Stimulated activated CD4-positive, alpha-beta T cell treated with anti-CD3 and anti-CD28 coated beads, Interleukin-4, amount 100 ng/mL, for 4 hours (primary cell): ENCODE data around the gene MACO1.

Experiments
- DNase-seq, 2 experiments: peaks; one replicate each; pipeline ENCODE4 v3.0.0-alpha.2; 2020

Gene MACO1

DNA sequence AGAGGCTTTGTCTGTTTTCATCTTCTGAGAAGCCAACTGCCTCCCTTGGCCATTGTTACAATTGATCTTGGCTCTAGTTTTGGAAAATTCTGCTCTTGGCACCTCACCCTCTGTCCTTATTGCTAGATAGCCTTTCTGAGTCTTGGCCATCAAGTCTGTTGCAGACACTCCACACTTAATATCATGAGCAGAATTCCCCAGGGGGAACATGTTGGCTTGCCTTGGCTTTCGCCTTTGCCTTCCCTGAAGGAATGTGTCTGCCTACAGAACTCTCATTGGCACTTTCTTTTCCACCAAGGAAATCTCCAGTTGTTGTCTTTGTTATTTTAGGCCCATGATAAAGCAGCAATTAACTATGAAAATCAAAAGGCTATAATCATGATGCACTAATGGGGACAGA is 70.0 kb downstream of the MACO1 start:
- no peak for DNase-seq

DNA sequence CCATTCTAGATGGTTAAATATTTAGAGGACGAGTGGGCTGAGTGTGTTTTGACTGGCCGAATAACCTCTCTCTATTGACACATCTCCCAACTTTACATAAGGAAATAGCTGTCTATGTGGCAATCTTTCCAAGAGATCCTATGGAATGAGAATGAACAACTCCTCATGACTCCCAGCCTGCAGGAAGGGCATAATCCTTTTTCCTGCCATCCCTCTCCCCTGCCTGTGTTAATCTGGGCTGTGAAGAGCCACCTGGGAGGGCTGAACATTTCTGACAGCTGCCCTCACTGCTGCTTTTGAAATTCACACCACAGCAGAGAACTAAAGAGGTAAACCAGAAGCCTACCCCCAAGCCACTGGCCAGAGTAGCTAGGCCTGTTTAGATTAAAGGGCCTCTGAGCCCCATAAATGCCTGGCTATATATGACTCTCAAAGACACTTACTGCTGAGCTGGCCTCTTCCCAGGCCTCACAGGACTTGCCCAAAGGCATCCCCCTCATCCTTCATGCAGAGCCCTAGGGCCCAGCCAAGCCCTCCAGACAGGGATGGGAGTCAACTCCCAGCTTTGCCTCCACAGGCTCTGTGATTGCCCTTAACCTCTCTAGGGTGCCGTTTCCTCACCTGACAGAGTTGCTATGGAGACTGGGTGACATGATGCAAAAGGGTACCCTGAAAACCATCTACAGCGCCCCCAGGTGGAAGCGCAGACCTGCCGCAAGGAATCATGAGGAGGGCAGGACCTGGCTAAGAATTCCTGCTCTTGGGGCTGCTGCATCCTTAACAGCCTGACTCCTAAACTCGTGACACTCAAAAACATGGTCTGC is 70.8 kb downstream of the MACO1 start:
- DNase-seq: no peak

DNA sequence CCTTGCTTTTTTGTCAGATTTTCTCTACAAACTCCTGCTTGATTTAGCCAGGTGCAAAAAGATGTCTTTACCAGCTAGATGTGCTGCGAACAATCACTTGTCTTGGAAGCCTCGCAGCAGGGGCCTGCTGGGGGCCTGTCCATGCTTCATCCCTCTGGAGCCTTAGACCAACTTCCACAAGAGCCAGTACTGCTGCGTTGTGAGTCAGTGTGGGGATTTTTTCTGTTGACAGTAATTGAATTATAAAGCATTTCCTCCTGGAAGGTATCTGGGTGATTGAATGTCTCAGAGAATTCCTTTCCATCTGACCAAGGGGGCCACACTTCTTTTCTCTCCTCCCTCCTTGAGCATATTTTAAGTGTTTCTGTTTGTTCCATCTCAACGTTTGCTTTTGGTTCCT is 72.3 kb downstream of the MACO1 start:
- DNase-seq: no peak

DNA sequence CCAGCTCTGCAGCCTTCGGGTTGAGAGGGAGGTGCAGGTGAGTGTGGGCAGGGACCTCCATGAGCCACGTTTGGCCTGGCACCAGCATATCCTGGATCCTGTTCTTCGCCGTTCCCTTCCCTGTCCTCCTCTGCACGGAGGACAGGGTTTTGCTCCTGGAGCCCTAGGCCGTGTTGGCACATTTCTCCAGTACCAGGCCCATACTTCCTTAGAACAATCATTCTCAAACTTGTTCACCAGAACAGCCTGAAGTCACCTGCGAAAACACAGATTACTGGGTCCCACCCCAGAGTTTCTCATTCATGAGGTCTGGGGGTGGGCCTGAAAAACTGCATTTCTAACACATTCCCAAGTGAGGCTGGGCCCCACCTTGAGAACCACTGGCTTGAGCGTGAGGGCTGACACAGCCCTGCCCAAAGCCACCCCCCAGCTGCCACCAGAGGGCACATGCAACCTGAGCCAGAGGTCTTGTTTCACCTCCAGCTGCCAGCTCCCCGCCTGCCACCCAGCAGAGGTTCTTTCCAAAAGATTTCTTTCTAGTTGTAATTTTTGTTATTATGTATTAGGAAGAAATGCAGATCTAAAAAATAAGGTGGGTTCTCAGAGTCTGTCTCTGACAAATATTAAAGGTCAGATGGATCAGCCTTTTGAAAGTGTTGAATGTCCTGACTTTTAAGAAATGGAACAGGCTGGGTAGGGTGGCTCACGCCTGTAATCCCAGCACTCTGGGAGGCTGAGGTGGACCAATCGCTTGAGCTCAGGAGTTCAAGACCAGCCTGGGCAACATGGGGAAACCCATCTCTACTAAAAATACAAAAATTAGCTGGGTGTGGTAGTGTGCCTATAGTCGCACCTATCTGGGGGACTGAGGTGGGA is 73.1 kb downstream of the MACO1 start:
- peak; percentile 64 to 65 for DNase-seq

DNA sequence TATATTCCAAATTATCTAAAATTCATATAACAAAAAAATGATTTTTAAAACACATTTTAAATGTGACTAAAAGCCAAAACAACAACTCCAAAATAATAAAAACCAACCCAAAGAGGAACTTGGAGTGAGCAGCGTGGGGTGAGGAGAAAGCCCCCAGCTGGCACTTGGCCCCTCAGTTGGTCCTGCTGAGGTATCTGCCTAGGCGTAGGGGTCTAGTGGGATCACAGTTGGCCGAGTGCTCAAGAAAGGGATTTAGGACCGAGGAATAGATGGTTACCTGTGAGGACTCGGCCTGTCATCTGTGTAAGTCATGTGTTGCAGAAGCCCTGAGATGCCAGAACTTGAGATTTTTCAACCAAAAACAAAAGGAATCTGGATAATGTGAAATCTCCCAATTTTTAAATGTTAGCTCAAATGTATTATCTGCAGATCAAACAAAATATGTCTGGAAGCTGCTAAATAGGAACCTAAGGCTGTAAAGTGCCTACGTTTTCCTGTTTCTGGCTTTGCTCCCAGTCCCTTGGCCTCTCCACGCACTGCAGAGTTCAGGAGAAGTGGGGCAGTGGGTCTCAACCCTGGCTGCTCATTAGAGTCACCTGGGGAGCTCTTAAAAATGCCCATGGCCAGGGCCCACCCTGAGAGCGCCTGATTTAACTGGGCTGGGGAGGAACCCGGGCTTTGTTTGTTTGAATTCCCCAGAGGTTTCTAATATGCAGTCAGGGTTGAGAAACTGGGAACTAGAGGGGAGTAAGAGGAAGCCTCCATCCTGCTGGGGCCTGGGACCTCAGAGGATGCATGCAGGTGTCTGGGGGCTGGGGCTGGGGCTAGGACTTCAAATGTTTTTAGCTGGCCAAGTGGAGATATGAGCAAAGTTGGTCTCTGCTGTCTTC is 74.3 kb downstream of the MACO1 start:
- no peak for DNase-seq

DNA sequence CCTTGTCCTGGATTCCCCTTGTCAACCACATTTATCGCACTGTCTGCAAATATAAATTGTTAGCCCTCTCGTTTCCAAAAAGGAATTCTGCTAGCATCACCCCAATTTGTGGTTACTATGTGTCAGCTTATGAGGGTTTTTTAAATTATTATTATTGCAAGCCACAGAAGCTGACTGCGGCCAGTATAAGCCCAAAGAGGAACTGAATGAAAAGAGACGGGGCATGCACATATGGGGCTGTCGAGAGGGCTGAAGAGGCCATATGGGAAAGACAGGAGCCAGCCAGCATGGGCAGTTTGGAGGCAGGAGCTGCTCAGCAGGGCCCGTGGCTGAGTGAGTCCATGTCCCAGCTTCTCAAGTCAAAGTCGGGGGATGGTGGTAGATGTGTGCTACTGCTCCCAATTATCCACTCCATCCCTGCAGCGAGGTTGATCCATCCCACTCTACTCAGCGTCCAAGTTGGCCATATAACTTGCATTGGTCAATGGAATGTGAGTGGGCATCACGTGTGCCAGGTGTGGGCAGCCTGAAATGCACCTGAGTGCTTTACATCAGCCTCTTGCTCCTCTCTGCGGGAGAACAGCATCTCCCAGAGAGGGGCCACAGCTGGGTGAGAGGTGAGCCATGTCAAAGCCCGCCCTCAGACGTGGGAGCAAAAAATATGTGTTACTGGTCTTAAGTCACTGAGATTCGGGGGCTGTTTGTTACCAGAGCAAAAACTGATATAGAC is 75.1 kb downstream of the MACO1 start:
- no peak for DNase-seq

DNA sequence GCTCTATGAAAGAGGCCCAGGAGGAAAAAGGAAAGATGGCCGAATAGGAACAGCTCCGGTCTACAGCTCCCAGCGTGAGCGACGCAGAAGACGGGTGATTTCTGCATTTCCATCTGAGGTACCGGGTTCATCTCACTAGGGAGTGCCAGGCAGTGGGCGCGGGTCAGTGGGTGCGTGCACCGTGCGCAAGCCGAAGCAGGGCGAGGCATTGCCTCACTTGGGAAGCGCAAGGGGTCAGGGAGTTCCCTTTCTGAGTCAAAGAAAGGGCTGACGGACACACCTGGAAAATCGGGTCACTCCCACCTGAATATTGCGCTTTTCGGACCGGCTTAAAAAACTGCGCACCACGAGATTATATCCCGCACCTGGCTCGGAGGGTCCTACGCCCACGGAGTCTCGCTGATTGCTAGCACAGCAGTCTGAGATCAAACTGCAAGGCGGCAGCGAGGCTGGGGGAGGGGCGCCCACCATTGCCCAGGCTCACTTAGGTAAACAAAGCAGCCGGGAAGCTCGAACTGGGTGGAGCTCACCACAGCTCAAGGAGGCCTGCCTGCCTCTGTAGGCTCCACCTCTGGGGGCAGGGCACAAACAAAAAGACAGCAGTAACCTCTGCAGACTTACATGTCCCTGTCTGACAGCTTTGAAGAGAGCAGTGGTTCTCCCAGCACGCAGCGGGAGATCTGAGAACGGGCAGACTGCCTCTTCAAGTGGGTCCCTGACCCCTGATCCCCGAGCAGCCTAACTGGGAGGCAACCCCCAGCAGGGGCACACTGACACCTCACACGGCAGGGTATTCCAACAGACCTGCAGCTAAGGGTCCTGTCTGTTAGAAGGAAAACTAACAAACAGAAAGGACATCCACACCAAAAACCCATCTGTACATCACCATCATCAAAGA is 76.1 kb downstream of the MACO1 start:
- DNase-seq: peak in 1 of 2 experiments; percentile 6

DNA sequence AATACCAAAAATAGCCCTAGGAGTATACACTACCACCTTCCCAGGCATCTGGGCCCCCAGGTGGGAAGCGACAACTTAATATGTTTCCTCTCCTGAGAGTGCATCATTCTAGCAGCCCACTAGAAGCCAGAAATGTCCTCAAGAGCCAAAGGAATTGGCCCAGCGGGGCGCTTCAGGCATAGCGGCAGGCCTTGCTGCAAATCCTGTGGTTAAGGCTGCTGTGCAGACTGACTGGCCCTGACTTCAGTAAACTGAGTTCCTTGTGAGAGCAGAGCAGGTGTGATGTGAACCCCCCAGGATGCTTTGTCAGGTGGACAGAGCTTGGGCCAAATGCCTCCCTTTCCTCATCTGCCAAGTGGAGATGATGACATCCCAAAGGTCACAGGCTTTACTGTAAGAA is 83.0 kb downstream of the MACO1 start:
- DNase-seq: no peak

DNA sequence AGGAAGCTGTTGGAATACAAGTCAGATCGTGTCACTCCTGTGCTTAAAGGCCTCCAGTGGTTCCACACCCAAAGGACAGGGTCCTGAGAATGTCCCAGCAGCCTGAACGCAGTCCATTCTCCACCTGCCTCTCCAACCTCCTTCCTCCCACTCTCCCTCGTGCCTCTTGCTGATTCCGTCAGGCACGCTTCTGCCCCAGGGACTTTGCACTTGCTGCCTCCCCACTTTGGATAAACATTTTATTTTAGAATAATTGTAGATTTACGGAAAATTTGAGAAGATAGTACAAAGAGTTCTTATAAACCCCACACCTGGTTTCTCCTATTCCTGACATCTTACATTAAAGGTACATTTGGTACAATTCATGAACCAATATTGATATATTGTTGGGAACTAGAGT is 84.3 kb downstream of the MACO1 start:
- DNase-seq: no peak

DNA sequence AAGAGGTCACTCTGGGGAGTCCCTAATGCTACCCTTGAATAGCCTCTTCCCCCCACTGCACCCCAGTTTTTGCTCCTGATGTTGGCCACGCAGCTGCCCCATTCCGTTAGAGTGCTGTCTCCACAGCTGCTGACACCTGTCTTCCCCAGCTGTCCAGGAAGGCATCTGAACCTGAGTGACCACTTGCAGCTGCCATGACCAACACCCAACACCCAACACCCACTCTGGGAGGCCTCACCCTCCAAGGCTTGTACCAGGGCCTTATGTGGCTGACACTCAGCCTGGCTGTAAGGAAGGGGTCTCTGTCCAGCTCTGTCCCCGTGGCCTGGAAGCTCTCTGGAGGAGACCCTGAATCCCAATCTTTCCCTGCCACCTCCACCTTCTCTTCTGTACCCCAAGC is 86.0 kb downstream of the MACO1 start:
- no peak for DNase-seq

DNA sequence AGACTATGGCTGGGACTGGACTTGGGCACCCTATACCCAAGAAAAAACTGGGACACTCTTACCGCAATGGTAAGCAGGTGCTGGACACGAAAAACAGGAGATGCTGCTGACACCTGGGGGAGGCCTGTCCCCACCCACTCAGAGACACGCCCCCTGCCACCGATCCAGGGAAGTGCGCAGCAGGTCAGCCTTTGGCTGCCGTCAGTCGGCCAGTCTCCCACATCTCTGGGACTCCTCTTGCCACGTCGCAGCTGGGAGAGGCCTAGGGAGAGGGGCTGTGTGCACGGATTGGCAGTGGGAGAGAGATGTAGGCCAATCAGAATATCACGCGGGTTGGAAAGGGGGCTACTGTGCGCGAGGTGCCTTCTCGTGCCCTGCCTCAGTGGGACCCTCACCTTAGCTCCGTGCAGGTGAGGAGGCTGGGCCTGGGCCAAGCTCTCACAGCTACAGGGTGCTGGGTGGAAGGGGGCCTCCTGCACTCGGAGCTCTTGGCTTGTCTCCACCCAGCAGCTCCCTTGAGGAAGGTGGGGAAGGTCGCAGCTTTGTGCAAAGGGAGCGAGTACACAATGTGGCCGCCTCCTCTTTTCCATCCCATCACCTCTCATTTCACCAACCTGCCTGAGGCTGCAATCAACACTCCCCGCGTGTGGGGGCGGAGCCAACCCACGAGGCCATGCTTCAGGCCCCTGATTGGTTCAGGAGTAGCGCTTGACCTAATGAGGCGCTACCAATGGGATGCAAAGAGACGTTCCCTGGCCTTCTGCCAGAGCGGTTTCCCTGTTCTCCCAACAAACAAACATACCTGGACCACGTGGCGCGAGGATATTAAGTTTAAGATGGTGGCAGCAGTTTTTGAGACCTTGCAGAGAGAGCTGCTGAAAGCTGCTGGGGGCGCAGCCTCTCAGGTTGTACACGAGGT is 87.0 kb downstream of the MACO1 start:
- no peak for DNase-seq

DNA sequence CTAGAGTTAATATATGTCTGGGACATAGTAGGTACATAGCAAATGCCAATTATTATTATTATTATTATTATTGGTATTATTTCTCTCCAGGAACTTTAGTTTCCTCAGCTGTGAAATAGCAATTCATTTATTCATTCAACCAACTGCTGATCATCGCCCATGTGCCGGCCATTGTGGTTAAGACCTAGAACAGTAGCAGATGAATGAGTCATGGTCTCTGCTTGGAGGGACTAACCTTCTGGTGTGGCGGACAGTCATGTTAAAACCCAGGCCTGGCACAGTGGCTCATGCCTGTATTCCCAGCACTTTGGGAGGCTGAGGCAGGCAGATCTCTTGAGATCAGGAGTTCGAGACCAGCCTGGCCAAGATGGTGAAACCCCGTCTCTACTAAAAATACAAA is 88.9 kb downstream of the MACO1 start:
- DNase-seq: no peak

DNA sequence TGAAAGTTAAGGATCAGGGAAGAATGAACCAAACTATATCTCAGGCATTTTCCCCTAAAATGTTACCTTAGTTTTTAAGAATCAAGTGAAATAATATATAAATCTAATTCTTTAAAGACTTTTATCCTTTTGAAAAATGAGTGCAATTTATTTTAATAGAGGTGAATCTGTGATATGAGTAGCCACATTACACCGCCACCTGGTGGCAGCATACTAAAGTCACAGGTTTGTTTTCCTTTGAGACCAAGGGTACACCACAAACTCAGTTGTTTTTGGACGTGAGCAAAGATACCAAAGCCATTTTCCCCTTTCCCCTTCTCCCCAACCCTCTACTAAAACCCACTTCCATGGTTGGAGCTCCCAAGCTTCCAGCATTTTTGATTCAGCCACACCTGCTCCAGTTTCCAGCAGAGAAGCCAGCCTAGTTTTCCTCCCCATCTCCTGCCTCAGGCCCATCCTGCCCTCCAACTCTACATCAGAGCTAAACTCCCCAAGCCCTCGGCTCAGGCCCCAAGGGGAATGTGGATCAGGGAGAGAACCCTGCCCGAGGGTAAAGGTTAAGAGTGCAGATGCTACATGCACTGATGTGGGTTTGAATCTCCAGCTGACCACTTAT is 89.9 kb downstream of the MACO1 start:
- peak; percentile 58 to 70 for DNase-seq

DNA sequence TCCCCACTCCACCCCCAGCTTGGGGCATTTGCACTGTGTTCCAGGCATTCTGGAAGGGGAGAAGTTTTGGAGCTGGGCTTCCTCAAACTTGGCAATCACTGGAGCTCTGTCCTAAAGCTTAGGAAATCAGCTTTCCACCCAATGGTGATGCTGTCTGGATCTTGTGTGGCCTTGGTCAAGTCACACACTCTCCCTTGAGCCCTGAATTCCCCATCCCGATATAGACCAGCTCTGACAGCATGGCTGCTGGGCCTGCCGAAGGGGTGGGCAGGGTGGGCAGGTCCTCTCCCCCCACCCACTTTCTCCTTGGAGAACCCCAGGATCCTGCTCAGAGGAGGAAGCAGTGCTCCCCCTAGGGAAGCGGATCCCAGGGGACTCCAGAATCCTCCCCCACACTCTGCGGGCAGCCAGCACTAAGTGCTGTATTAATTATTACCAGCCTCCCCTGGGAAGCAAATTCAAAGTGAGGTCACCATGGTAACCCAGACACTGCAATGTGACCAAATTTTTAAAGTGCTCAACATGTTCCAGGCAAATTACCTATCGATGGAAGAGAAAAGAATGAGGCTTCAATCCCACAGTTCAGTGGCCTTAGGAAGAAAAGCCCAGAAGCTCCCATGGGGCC is 91.4 kb downstream of the MACO1 start:
- DNase-seq: no peak

DNA sequence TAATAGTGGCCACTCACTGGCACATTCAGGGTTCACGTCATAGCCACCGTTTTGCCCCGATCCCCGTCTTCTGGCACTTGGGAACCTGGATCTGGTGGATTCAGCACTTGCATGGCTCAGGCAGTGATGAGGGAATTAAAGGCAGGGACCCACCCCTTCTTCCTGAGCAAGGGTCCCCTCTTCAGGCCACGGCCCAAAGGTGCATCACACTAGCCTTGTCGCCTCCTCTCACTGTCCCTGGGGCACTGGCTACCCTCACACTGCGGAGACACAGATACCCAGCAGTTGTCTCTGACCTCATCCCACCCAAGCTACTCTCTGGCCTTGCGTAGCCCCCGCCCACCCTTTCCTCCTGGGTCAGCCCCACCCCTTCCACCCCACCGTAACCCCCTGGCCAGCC is 92.8 kb downstream of the MACO1 start:
- DNase-seq: no peak

DNA sequence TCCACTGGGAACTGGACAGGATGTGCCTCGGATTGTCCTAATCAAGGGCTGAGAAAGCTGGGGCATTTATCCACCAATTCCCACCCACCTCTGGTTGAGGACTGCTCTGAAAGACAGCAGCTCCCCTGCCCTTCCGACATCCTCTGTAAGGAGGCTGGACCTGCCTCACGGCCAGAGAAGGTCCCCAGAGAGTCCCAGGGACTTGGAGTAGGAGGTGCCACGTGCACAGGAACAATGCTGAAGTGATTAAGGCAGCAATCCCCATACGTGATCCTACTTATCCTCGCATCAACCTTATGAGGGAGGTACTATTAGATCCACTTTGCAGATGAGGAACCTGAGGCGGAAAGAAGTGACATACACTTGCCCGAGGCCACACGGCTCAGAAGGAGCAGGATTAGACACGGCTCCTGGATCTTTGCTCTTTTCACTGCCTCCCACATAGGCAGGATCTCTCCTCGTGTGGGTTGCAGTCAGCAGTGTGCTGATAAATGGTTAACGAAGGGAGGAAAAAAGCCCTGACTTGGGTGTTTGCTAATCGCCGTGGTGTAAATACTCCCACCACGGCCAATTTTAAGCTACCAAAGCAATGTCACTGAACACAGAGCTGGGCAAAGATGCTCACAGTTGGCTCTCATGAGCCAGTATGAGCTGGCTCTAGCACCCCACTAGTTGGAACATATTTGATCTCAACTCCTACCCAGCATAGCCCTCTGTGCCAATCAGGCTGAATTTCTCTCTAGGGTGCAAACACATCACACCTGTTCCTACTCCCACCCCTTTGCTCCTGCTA is 94.1 kb downstream of the MACO1 start:
- DNase-seq: no peak

DNA sequence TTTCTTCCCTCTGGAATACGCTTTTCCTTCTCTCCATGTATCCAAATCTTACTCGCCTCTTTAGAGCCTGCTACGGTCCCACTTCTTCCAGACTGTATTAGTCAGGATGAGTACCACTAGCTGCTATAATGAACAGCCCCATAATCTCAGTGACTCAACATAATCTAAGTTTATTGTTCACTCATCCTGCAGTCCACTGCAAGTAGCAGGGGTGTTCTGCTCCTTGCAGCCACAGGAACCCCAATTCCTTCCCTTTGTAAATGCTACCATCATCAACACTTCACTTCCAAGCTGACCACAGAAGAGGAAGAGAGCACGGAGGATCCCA is 94.6 kb downstream of the MACO1 start:
- no peak for DNase-seq

DNA sequence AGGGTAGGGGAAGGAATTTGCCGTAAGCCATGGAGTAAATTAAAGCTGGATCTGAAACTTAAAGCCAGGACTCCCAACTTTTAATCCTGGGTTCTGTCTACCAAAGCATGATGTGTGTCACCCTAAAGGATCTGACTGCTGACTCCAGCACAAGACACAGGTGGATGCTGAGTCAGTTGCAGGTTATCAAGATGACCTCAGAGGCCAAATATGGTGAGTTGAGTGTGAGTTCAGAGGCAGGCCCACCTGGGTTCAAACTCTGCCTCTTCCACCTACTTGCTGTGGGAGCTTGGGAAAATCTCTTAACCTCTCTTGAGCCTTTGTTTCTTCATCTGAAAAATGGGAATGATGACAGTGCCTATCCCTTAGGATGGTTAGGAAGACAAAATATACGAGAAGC is 96.1 kb downstream of the MACO1 start:
- no peak for DNase-seq
